ENCODE measurements around the gene C6orf52.

Gene C6orf52

DNA sequence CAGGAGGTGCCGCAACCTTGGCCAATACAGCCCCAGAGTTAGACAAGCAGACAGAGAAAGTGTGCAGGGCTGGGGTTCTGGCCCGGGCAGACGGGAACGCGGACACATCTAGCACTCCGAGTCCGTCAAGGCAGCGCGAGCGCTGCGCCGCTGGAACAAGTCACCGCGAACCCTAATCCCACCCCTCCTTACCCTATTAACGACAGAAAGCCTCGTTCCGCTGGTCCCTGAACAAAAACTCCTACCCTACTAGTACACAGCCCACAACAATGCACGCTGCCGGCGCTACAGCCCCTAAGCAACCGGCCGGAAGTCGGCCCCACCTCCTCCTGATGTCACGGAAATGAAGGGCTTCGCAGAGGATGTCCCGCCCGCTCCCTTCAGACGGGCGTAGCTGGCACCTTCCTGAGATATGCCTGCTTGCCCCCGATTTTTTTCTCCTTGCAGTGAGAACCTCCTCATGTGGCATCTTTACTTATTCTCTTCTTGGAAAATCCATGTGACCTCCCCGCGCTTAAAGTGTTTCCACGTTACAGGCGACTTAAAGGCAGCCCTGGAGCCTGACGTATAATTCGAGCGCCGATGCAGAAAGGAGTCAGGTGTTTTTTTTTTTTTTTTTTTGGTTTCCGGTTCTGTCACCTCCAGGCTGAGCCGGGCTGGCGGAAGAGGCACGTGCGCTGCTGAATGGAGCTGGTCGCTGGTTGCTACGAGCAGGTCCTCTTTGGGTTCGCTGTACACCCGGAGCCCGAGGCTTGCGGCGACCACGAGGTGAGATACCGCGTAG is at the start of gene C6orf52, which contains the start of gene PAK1IP1 (continued):
- TF ChIP-seq, protein P1, sequence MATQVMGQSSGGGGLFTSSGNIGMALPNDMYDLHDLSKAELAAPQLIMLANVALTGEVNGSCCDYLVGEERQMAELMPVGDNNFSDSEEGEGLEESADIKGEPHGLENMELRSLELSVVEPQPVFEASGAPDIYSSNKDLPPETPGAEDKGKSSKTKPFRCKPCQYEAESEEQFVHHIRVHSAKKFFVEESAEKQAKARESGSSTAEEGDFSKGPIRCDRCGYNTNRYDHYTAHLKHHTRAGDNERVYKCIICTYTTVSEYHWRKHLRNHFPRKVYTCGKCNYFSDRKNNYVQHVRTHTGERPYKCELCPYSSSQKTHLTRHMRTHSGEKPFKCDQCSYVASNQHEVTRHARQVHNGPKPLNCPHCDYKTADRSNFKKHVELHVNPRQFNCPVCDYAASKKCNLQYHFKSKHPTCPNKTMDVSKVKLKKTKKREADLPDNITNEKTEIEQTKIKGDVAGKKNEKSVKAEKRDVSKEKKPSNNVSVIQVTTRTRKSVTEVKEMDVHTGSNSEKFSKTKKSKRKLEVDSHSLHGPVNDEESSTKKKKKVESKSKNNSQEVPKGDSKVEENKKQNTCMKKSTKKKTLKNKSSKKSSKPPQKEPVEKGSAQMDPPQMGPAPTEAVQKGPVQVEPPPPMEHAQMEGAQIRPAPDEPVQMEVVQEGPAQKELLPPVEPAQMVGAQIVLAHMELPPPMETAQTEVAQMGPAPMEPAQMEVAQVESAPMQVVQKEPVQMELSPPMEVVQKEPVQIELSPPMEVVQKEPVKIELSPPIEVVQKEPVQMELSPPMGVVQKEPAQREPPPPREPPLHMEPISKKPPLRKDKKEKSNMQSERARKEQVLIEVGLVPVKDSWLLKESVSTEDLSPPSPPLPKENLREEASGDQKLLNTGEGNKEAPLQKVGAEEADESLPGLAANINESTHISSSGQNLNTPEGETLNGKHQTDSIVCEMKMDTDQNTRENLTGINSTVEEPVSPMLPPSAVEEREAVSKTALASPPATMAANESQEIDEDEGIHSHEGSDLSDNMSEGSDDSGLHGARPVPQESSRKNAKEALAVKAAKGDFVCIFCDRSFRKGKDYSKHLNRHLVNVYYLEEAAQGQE (tag by site-specific recombination; IDR thresholded peaks at IDR 0.05) = peak; percentile 62; the same call in 1 of the 2 replicates
- TF ChIP-seq, protein P2, sequence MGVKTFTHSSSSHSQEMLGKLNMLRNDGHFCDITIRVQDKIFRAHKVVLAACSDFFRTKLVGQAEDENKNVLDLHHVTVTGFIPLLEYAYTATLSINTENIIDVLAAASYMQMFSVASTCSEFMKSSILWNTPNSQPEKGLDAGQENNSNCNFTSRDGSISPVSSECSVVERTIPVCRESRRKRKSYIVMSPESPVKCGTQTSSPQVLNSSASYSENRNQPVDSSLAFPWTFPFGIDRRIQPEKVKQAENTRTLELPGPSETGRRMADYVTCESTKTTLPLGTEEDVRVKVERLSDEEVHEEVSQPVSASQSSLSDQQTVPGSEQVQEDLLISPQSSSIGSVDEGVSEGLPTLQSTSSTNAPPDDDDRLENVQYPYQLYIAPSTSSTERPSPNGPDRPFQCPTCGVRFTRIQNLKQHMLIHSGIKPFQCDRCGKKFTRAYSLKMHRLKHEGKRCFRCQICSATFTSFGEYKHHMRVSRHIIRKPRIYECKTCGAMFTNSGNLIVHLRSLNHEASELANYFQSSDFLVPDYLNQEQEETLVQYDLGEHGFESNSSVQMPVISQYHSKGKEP (tag by site-specific recombination; IDR thresholded peaks at IDR 0.05) = peak; percentile 67; the same call in 1 of the 2 replicates
- TF ChIP-seq ZNF132 (tag by site-specific recombination; IDR thresholded peaks at IDR 0.05; ENCODE audit: borderline replicate concordance) = no peak
- no peak for TF ChIP-seq GLI4 (tag by site-specific recombination; IDR thresholded peaks at IDR 0.05)
- no peak for TF ChIP-seq SALL2 (tag by site-specific recombination; IDR thresholded peaks at IDR 0.05; ENCODE audit: borderline replicate concordance)
- no peak for TF ChIP-seq ZNF23 (tag by site-specific recombination; IDR thresholded peaks at IDR 0.05; ENCODE audit: borderline replicate concordance)
- no peak for TF ChIP-seq ZNF596 (tag by site-specific recombination; IDR thresholded peaks at IDR 0.05)
- peak; percentile 76; the same call in 1 of the 2 replicates for TF ChIP-seq ZNF394 (tag by site-specific recombination; IDR thresholded peaks at IDR 0.05; ENCODE audit: borderline replicate concordance)
- TF ChIP-seq ZNF660 (tag by site-specific recombination; IDR thresholded peaks at IDR 0.05) = peak; percentile 91
- TF ChIP-seq ZNF121 (tag by site-specific recombination; IDR thresholded peaks at IDR 0.05) = no peak
- TF ChIP-seq, protein P3, sequence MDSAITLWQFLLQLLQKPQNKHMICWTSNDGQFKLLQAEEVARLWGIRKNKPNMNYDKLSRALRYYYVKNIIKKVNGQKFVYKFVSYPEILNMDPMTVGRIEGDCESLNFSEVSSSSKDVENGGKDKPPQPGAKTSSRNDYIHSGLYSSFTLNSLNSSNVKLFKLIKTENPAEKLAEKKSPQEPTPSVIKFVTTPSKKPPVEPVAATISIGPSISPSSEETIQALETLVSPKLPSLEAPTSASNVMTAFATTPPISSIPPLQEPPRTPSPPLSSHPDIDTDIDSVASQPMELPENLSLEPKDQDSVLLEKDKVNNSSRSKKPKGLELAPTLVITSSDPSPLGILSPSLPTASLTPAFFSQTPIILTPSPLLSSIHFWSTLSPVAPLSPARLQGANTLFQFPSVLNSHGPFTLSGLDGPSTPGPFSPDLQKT (IDR thresholded peaks at IDR 0.05; ENCODE audit: borderline replicate concordance, low read depth, low read length) = 0 out of 2 replicates have a peak, but pooled peaks have one; percentile 52
- TF ChIP-seq, protein P4, sequence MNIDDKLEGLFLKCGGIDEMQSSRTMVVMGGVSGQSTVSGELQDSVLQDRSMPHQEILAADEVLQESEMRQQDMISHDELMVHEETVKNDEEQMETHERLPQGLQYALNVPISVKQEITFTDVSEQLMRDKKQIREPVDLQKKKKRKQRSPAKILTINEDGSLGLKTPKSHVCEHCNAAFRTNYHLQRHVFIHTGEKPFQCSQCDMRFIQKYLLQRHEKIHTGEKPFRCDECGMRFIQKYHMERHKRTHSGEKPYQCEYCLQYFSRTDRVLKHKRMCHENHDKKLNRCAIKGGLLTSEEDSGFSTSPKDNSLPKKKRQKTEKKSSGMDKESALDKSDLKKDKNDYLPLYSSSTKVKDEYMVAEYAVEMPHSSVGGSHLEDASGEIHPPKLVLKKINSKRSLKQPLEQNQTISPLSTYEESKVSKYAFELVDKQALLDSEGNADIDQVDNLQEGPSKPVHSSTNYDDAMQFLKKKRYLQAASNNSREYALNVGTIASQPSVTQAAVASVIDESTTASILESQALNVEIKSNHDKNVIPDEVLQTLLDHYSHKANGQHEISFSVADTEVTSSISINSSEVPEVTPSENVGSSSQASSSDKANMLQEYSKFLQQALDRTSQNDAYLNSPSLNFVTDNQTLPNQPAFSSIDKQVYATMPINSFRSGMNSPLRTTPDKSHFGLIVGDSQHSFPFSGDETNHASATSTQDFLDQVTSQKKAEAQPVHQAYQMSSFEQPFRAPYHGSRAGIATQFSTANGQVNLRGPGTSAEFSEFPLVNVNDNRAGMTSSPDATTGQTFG (tag by site-specific recombination; IDR thresholded peaks at IDR 0.05; ENCODE audit: borderline replicate concordance) = no peak
- TF ChIP-seq ZNF19 (tag by site-specific recombination; IDR thresholded peaks at IDR 0.05; ENCODE audit: low read depth) = no peak
- peak; percentile 29; the same call in 1 of the 2 replicates for TF ChIP-seq ZNF623 (tag by site-specific recombination; IDR thresholded peaks at IDR 0.05)
- no peak for TF ChIP-seq BCL11B (tag by site-specific recombination; IDR thresholded peaks at IDR 0.05; ENCODE audit: low read depth)
- no peak for TF ChIP-seq ZNF202 (tag by site-specific recombination; IDR thresholded peaks at IDR 0.05; ENCODE audit: borderline replicate concordance)
- TF ChIP-seq ZNF624 (tag by site-specific recombination; IDR thresholded peaks at IDR 0.05) = no peak
- TF ChIP-seq ZNF785 (tag by site-specific recombination; IDR thresholded peaks at IDR 0.05) = no peak
- TF ChIP-seq TCF7L2 (IDR thresholded peaks at IDR 0.05; ENCODE audit: borderline replicate concordance, low read depth, low read length) = no peak
- no peak for TF ChIP-seq ZNF341 (tag by site-specific recombination; IDR thresholded peaks at IDR 0.05; ENCODE audit: low read depth)
- peak; percentile 93 for TF ChIP-seq ZBTB21 (tag by site-specific recombination; IDR thresholded peaks at IDR 0.05)
- TF ChIP-seq ZXDB (tag by site-specific recombination; IDR thresholded peaks at IDR 0.05) = peak; percentile 97
- TF ChIP-seq, protein P5, sequence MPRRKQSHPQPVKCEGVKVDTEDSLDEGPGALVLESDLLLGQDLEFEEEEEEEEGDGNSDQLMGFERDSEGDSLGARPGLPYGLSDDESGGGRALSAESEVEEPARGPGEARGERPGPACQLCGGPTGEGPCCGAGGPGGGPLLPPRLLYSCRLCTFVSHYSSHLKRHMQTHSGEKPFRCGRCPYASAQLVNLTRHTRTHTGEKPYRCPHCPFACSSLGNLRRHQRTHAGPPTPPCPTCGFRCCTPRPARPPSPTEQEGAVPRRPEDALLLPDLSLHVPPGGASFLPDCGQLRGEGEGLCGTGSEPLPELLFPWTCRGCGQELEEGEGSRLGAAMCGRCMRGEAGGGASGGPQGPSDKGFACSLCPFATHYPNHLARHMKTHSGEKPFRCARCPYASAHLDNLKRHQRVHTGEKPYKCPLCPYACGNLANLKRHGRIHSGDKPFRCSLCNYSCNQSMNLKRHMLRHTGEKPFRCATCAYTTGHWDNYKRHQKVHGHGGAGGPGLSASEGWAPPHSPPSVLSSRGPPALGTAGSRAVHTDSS (tag by site-specific recombination; IDR thresholded peaks at IDR 0.05) = no peak
